Embryonic facial prominence (tissue), 1 donor: ENCODE results near the gene SCAF4.
A peak's percentile ranks its signal among the peaks of the same experiment; 100 is the strongest.
"Not testable (repeated sequence)": the region's sequence is repeated elsewhere in the genome, so short reads cannot be mapped to it uniquely, and the experiment has no call there.

Experiments used
- DNase-seq: peaks from one replicate; pipeline ENCODE4 v3.0.0-alpha.2; 2016; ENCODE audit errors: extremely low spot score

SCAF4 gene

GRCh38 chr21:31671146-31671716 lies 60.7 kb downstream of the SCAF4 start:
- DNase-seq, result no peak

DNA sequence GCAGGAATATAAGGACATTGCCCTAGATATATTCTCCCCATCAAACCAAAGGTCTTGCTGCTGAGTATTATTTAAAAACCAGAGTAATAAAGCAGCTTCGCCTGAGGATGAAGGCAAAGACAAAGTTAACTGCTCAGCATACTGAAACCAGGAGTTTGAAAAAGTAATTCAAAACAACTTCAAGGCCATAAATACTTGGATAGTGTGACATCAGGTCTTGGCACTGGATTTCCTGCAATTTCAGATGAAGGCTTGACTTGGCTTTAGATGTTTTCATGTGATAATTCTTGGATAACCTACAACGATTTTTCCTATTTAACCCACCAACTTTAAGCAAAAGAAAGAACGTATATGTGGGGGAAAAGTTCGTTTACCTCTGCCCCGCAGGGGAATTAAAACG lies 61.8 kb downstream of the SCAF4 start:
- DNase-seq, result no peak

DNA sequence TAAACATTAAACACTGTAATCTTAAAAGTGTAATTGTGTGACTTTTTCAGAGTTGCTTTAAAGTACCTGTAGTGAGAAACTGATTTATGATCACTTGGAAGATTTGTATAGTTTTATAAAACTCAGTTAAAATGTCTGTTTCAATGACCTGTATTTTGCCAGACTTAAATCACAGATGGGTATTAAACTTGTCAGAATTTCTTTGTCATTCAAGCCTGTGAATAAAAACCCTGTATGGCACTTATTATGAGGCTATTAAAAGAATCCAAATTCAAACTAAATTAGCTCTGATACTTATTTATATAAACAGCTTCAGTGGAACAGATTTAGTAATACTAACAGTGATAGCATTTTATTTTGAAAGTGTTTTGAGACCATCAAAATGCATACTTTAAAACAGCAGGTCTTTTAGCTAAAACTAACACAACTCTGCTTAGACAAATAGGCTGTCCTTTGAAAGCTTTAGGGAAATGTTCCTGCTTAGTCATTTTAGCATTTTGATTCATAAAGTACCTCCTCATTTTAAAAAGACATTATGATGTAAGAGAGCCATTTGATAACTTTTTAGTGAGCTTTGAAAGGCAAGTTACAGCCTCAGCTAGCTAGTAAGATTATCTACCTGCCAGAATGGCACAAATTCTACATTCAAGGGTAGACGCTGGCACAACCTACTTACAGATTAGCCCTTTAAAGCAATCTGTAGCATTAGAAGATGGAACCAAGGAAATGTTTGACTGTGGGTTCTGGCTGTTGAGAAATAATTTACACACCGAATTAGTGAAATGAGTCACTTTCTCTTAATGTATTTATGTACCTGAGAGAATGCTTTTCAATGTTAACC lies 63.0 kb downstream of the SCAF4 start:
- DNase-seq, result no peak

- no peak for DNase-seq
Observed at GRCh38 chr21:31667639-31668038, 64.3 kb downstream of the SCAF4 start.

- no peak for DNase-seq
Observed at GRCh38 chr21:31667132-31667531, 64.8 kb downstream of the SCAF4 start.

- DNase-seq, result no peak
Observed at GRCh38 chr21:31666445-31667010, 65.4 kb downstream of the SCAF4 start.

DNA sequence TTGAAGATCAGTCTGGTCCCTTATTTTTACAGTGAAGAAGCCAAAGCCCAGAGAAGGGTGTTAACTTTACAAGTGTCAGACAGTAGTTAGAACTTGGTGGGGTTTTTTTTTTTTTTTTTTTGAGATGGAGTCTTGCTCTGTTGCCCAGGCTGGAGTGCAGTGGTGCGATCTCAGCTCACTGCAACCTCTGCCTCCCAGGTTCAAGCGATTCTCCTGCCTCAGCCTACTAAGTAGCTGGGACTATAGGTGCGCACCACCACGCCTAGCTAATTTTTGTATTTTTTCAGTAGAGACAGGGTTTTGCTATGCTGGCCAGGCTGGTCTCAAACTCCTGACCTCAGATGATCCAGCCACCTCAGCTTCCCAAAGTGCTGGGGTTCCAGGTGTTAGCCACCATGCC lies 66.0 kb downstream of the SCAF4 start:
- not testable (repeated sequence) for DNase-seq

- DNase-seq, result no peak
Observed at GRCh38 chr21:31665397-31665796, 66.5 kb downstream of the SCAF4 start.

DNA sequence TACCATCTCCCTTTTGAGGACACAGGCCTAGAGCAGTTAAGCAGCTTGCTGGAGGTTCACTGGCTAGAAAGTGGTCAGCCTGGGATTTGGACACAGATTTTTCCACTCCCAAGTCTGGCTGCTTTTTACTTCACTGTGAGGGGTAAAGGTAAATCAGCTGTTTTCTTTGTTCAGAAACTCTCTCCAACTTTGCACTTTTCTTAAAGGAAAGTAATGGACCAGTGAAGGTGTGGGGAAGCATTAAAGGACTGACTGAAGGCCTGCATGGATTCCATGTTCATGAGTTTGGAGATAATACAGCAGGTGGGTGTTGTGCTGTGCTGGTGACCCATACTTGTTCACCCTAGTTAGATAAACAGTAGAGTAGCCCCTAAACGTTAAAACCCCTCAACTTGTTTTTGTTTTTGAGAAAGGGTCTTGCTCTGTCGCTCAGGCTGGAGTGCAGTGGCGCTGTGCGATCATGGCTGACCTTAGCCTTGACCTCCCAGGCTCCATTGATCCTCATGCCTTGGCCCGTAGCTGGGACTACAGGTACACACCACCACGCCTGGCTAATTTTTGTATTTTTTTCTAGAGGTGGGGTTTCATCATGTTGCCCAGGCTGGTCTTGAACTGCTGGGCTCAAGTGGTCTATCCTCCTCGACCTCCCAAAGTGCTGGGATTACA lies 68.2 kb downstream of the SCAF4 start:
- no peak for DNase-seq

GRCh38 chr21:31660591-31660990 lies 71.3 kb downstream of the SCAF4 start:
- no peak for DNase-seq

DNA sequence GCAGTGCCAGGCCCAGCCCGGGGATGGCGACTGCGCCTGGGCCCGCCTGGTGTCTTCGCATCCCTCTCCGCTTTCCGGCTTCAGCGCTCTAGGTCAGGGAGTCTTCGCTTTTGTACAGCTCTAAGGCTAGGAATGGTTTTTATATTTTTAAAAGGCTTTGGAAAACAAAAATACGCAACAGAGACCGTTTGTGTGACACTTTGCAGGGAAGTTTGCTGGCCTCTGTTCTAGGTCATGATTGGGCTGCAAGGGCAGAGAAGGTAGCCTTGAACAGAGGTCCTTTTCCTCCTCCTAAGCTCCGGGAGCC lies 71.7 kb downstream of the SCAF4 start:
- DNase-seq, result no peak

GRCh38 chr21:31659536-31660258 lies 72.2 kb downstream of the SCAF4 start, which contains the start of gene SOD1:
SOD1 (plus strand) TSS chr21:31659693; CDS start chr21:31659770, 77 bp downstream.
- peak; percentile 91 for DNase-seq

DNA sequence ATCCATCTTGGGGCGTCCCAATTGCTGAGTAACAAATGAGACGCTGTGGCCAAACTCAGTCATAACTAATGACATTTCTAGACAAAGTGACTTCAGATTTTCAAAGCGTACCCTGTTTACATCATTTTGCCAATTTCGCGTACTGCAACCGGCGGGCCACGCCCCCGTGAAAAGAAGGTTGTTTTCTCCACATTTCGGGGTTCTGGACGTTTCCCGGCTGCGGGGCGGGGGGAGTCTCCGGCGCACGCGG lies 72.7 kb downstream of the SCAF4 start:
- DNase-seq, result no peak

- DNase-seq, result no peak
Observed at GRCh38 chr21:31658053-31658452, 73.9 kb downstream of the SCAF4 start.

DNA sequence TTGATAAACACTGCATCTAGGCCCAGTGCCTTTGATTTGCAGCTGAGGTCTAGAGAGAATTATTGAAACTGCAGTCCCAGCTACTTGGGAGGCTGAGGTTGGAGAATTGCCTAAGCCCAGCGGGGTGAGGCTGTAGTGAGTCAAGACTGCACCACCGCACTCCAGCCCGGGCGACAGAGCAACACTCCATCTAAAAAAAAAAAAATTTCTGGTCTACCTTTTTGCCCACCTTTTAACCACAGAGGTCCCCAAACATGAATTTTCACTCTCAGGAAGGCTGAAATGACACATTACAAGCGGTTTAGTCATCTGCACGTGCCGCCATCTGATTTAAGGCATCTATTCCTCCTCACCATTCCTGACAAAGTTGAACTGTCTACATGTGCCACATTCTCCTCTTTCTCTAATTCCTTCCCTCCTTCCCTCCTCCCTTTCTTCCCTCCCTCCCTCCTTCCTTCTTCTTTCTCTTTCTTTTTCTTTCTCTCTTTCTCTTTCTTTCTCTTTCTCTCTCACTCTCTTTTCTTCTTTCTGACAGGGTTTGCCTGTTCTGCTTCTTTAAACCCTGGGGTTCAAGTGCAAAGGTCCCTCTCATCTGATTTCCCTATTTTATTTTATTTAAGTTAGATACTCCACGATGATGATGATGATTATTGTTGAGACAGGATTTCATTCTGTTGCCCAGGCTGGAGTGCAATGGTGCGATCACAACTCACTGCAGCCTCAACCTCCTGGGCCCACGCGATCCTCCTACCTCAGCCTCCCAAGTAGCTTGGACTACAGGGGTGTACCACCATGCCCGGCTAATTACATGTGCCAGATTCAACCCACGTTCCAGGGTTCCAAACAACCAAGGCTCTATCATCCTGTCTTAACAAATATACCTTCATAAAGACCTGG lies 75.5 kb downstream of the SCAF4 start:
- DNase-seq, result no peak

DNA sequence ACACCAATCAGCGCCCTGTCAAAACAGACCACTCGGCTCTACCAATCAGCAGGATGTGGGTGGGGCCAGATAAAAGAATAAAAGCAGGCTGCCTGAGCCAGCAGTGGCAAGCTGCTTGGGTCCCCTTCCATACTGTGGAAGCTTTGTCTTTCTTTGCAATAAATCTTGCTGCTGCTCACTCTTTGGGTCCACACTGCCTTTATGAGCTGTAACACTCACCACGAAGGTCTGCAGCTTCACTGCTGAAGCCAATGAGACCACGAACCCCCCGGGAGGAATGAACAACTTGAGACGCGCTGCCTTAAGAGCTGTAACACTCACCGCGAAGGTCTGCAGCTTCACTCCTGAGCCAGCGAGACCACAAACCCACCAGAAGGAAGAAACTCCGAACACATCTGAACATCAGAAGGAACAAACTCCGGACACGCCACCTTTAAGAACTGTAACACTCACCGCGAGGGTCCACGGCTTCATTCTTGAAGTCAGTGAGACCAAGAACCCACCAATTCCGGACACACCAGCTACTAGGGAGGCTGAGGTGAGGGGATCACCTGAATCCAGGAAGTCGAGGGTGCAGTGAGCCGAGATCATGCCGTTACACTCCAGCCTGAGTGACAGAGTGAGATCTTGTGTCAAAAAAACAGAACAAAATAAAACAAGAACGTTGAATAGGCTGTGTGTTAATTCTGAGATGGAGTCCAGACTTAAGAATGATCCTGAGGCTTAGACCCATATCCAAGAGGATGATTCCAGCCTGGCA lies 76.9 kb downstream of the SCAF4 start:
- not testable (repeated sequence) for DNase-seq

DNA sequence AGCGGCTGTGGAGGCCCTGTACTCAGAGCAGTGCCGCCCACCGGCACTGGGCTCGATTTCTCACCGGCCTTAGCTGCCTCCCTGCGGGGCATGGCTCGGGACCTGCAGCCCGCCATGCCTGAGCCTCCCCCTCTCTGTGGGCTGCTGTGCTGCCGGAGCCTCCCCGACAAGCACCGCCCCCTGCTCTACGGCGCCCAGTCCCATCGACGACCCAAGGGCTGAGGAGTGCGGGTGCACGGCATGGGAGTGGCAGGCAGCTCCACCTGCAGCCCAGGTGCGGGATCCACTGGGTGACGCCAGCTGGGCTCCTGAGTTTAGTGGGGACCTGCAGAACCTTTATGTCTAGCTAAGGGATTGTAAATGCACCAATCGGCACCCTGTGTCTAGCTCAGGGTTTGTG lies 77.6 kb downstream of the SCAF4 start:
- no peak for DNase-seq

DNA sequence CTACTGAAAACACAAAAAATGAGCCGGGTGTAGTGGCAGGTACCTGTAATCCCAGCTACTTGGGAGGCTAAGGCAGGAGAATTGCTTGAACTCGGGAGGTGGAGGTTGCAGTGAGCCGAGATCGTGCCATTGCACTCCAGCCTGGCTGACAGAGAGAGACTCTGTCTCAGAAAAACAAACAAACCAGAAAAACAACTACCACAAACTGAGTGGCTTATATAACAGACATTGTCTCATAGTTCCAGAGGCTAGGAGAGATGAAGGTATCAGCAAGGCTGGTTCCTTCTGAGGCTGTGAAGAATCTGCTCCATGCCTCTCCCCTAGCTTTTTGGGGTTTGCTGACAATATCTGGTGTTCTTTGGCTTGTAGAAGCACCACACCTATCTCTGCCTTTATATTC lies 80.4 kb downstream of the SCAF4 start:
- not testable (repeated sequence) for DNase-seq

DNA sequence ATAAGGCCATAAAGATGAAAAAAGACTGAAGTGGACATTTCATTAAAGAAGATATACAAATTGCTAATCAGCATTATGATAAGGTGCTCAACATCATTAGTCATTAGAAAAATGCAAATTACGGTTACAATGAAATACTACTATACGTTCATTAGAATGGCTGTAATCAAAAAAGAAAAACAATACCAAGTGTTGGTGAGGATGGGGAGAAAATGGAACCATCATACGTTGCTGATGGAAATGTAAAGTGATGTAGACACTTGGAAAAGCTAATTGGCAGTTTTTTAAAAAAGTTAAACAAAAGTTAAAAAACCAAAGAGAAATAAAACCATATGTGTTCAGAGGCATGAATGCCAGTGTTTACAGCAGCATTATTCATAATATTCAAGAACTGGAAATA lies 81.0 kb downstream of the SCAF4 start:
- DNase-seq, result no peak

DNA sequence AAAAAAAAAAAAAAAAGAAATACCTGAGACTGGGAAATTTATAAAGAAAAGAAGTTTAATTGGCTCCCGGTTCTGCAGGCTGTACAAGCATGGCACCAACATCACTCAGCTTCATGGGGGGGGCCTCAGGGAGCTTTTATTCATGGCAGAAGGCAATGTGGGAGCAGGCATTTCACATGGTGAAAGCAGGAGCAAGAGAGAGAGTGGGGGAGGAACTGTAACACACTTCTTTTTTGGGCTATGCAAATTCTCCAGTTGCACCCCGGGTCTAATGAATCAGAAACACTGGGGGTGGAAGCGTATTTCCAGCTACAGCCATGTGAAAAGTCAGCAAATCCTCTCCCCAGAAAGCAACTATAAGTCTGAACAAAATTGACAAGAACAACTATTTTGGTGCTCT lies 84.3 kb downstream of the SCAF4 start:
- DNase-seq, result no peak

DNA sequence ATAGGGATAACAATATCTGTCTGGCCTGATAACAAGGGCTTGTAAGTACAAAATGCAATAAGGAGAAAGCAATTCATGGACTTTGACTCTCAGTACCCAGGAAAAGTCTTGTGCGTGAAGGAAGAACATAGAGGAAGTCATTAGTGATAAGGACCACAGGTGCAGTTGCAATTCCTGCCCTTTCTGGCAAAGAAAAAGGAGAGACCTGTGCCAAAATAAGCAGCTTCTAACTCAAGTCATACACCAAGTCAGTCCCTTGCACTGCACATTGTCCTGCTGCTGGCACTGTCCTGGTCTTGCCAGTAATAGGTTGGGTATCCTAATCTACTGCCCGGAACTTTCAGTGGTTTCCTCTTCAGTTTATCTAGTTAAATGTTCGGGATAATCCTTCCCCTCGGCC lies 87.3 kb downstream of the SCAF4 start:
- no peak for DNase-seq
